Measurements from ENCODE around the gene BBS2.
"Not testable (repeated sequence)": the region's sequence is repeated elsewhere in the genome, so short reads cannot be mapped to it uniquely, and the experiment has no call there.

The BBS2 gene

GRCh38 chr16:56517206-56517605, 2.6 kb downstream of the BBS2 start:
- DNase-seq, result no peak

- DNase-seq, result no peak
Observed at GRCh38 chr16:56515665-56516064, 4.2 kb downstream of the BBS2 start.

- no peak for DNase-seq
Observed at GRCh38 chr16:56514845-56515244, 5.0 kb downstream of the BBS2 start.

GRCh38 chr16:56513972-56514371, 5.9 kb downstream of the BBS2 start:
- peak; percentile 79 for DNase-seq

- DNase-seq, result no peak
Observed at GRCh38 chr16:56513091-56513490, 6.7 kb downstream of the BBS2 start.

- DNase-seq, result no peak
Observed at GRCh38 chr16:56512025-56512424, 7.8 kb downstream of the BBS2 start.

GRCh38 chr16:56510544-56510943, 9.3 kb downstream of the BBS2 start:
- no peak for DNase-seq

- no peak for DNase-seq
Observed at GRCh38 chr16:56506941-56507340, 12.9 kb downstream of the BBS2 start.

GRCh38 chr16:56505181-56505580, 14.6 kb downstream of the BBS2 start:
- DNase-seq, result no peak

GRCh38 chr16:56493815-56494214, 26.0 kb downstream of the BBS2 start:
- DNase-seq, result no peak

- no peak for DNase-seq
Observed at GRCh38 chr16:56493126-56493525, 26.7 kb downstream of the BBS2 start.

GRCh38 chr16:56491657-56492261, 28.1 kb downstream of the BBS2 start:
- no peak for DNase-seq

- not testable (repeated sequence) for DNase-seq
Observed at GRCh38 chr16:56488868-56489267, 31.0 kb downstream of the BBS2 start.

- DNase-seq, result no peak
Observed at GRCh38 chr16:56488035-56488434, 31.8 kb downstream of the BBS2 start.

- no peak for DNase-seq
Observed at GRCh38 chr16:56483394-56483793, 36.4 kb downstream of the BBS2 start.

GRCh38 chr16:56482683-56483236, 37.1 kb downstream of the BBS2 start:
- DNase-seq, result no peak

- peak; percentile 53 for DNase-seq
Observed at GRCh38 chr16:56481468-56482122, 38.2 kb downstream of the BBS2 start.

GRCh38 chr16:56480776-56481467, 38.9 kb downstream of the BBS2 start:
- DNase-seq, result no peak

- no peak for DNase-seq
Observed at GRCh38 chr16:56479469-56479868, 40.4 kb downstream of the BBS2 start.

- DNase-seq, result peak; percentile 41
Observed at GRCh38 chr16:56478281-56479049, 41.4 kb downstream of the BBS2 start.

GRCh38 chr16:56477096-56477878, 42.5 kb downstream of the BBS2 start:
- DNase-seq, result no peak

- no peak for DNase-seq
Observed at GRCh38 chr16:56475201-56475600, 44.6 kb downstream of the BBS2 start.

Data from OCI-M1 (cell line).